ENCODE results near the gene INHBC.

The INHBC gene

DNA sequence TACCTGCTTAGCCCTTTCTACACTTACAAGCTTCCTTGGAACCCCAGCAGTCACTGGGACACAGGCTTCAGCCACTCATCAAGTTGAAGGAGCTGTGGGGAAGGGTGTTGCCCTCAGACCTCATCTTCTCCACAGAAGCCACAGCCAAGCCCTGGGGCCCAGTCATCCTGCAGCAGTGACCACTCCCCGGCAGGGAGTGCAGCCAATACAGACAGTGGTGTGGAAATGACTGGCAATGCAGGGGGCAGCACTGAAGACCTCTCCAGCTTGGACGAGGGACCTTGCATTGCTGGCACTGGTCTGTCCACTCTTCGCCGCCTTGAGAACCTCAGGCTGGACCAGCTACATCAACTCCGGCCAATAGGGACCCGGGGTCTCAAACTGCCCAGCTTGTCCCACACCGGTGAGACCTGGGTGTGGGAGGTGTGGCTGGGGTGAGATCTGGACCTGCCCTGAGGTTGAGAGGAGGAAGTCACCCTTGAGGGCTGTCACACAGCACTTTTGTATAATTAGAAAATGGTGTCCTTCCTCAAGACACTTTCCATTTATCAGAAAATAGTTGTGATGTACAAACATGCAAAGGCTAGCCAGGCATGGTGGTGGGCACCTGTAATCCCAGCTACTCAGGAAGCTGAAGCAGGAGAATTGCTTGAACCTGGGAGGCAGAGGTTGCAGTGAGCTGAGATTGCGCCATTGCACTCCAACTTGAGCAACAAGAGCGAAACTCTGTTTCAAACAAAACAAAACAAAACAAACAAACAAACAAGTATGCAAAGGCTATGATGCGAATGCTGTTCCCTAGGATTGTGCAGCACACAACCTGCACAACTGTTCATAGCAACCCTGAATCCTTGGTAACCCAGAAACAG is 34.9 kb downstream of the INHBC start:
- FAIRE-seq: no peak

DNA sequence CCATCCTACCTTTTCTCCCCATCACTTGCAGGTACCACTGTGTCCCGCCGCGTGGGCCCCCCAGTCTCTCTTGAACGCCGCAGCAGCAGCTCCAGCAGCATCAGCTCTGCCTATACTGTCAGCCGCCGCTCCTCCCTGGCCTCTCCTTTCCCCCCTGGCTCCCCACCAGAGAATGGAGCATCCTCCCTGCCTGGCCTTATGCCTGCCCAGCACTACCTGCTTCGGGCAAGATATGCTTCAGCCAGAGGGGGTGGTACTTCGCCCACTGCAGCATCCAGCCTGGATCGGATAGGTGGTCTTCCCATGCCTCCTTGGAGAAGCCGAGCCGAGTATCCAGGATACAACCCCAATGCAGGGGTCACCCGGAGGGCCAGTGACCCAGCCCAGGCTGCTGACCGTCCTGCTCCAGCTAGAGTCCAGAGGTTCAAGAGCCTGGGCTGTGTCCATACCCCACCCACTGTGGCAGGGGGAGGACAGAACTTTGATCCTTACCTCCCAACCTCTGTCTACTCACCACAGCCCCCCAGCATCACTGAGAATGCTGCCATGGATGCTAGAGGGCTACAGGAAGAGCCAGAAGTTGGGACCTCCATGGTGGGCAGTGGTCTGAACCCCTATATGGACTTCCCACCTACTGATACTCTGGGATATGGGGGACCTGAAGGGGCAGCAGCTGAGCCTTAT is 35.8 kb downstream of the INHBC start:
- no peak for FAIRE-seq

- no peak for FAIRE-seq
Observed at GRCh38 chr12:57470970-57471656, 36.5 kb downstream of the INHBC start.

DNA sequence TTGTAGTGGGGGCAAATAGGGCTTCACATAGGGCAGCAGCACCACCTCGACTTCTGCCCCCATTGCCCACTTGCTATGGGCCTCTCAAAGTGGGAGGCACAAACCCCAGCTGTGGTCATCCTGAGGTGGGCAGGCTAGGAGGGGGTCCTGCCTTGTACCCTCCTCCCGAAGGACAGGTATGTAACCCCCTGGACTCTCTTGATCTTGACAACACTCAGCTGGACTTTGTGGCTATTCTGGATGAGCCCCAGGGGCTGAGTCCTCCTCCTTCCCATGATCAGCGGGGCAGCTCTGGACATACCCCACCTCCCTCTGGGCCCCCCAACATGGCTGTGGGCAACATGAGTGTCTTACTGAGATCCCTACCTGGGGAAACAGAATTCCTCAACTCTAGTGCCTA is 37.1 kb downstream of the INHBC start:
- FAIRE-seq: no peak

DNA sequence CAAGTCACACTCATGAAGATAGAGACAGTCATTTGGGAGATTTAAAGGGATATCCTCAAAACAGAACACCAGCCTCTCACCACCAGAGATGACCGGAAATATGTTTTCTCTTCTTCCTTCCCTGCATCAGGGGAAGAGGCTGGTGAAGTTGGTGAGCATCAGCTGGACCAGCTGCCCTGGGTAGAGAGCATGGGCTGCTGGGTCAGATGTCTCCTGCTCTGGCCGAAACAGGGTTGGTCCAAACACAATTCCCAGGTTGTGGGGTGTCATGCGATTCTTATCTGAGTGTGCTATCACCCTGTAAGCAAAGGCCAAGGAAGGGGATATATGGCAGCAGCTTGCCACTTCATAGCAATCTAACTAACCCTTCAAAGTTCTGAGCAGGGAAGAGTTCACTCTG is 37.8 kb downstream of the INHBC start:
- FAIRE-seq: no peak

GRCh38 chr12:57473392-57473791 is 38.8 kb downstream of the INHBC start:
- FAIRE-seq: no peak

DNA sequence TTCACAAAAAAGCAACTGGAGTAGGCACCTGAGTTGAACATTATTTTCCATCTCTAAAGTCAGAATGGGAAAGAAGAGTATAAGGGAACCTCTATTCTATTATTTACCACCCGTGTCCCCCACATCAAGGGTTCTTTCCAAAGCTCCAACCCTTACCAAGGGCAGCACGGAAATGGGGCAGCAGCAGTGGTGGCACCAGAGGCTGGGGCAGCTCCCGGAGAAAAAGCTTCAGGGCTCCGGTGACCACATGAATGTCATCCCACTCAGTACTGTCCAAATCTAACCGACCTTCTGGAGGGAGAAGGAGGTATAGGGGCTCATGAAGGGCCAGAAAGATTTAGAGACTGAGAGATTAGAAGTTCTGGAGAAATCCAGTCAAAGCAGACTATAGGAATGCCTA is 39.3 kb downstream of the INHBC start:
- FAIRE-seq: no peak

GRCh38 chr12:57474430-57474829 is 39.8 kb downstream of the INHBC start:
- FAIRE-seq: no peak

DNA sequence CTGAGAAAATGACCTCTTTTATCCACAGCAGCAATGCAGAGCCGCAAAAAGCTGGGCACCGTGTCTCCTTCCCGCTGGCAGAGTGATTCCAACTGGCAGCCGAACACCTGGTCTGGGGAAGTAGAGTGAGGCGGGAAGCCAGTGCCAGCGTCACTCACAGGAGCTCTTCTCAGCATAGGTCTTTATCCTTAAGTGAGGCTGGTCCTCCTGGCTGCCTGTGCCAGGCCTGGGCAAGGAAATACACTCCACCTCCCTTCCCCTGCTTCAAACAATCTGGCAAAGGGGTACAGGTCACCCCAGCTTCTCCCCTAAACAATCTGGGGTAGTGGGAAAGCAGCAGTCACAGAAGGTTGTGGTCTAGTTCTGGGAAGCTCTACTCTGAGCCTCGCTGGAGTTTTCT is 40.3 kb downstream of the INHBC start:
- FAIRE-seq: no peak

GRCh38 chr12:57475271-57476161 is 40.9 kb downstream of the INHBC start:
- no peak for FAIRE-seq

DNA sequence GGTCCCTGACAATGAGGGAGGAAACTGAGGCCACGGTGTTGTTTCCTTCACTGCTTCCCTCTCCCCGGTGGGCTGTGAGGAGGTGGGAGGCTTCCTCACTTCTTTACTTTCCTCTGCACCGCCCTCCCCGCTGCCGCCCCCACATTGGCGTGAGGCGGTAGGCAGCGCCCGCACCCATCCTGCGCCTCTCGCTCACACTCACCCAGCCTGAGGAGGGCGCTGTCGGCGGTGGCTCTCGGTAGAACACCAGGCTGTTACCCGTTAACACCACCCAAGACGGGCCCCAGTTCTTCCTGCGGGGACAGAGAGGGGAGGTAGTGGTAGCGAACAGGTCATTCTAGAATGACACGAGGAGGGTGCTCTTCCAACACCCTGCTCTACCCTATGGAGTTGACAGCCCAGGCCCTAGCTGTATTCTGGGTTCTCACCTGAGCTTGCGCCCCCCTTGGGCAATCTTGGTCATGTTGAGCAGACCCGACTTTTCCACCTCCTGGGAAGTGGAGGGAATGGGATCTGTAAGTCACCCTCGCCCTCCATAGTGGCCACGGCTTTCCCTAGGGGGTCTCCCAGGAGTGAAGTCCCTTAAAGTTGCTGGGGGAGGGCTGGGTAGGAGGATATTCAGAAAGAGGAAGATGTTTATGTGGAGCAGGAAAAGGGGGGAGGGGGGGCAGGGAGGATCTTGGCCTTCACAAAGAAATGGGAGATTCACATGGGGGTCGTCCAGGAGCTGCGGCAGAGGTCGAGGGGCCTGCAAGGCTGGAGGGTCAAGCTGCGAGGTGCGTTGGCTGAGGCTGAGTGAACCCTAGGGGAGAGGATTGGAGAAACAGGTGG is 41.8 kb downstream of the INHBC start:
- no peak for FAIRE-seq

GRCh38 chr12:57476993-57477709 is 42.6 kb downstream of the INHBC start:
- no peak for FAIRE-seq

- no peak for FAIRE-seq
Observed at GRCh38 chr12:57477710-57478681, 43.4 kb downstream of the INHBC start.

DNA sequence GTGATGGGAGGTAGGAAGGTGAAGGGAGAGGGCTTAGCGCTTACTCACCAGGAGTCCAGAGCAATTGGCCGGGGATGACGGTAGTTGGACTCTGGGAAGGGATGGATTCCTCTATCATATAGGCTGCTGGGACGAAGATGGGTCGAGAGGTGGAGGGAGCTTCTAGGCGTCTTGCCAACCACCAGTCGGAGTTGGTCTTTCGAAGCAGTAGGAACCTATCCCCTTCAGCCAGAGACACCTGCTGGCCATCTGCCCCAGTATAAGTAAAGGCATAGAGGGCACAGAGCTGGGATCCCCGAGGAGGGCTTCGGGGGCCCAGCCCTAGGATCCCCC is 44.4 kb downstream of the INHBC start:
- FAIRE-seq: no peak

- no peak for FAIRE-seq
Observed at GRCh38 chr12:57479376-57480115, 45.0 kb downstream of the INHBC start, which contains the start of gene ARHGAP9. TSS of gene ARHGAP9 (minus strand) at chr12:57479866. CDS start at chr12:57479406, 460 bp downstream.

DNA sequence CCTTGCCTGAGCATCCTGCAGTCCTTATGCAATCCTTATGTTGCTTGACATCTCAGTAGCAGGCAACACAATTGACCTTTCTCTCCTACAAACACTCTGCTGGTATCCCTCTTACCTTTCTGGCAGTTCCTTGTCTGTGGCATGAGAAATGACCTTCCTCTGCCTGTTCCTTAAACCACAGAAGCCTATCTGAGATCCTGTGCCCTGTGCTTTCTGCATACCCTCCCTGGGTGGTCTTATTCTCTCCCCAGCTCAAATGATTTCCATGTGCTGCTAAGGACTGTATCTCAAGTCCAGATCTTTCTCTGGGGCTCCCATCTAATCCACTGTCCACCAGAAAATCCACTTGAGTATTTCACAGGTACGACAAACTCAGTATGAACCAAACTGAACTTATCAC is 47.1 kb downstream of the INHBC start:
- FAIRE-seq: no peak

DNA sequence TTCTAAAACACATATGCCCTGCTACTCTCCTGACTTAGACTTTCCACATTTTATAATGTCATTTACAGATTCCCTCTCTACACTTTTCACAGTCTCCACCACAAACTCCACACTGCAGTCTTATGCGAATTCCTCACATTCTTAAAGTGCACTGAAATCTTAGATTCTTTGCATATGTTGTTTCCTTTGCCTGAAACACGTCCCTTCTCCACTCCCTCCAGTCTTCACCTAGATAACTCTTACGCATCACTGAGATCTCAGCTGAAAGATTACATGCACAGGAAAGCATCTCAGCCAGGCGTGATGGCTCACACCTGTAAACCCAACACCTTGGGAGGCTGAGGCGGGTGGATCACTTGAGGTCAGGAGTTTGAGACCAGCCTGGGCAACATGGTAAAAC is 48.9 kb downstream of the INHBC start:
- FAIRE-seq: no peak

- no peak for FAIRE-seq
Observed at GRCh38 chr12:57485695-57486094, 51.1 kb downstream of the INHBC start.

GRCh38 chr12:57487055-57487596 is 52.5 kb downstream of the INHBC start:
- no peak for FAIRE-seq

All from A204.1 (cell line).